HG03460 (cell line): Measurements from ENCODE around the gene RPL37.
A peak's percentile ranks its signal among the peaks of the same experiment; 100 is the strongest.
"Not testable (repeated sequence)": the region's sequence is repeated elsewhere in the genome, so short reads cannot be mapped to it uniquely, and the experiment has no call there.

Experiments
- ATAC-seq: cut with Tn5 transposase; IDR thresholded peaks from one replicate; pipeline ENCODE4 v1.9.1; 2021; ENCODE audit not compliant: unreplicated experiment

Gene RPL37

DNA sequence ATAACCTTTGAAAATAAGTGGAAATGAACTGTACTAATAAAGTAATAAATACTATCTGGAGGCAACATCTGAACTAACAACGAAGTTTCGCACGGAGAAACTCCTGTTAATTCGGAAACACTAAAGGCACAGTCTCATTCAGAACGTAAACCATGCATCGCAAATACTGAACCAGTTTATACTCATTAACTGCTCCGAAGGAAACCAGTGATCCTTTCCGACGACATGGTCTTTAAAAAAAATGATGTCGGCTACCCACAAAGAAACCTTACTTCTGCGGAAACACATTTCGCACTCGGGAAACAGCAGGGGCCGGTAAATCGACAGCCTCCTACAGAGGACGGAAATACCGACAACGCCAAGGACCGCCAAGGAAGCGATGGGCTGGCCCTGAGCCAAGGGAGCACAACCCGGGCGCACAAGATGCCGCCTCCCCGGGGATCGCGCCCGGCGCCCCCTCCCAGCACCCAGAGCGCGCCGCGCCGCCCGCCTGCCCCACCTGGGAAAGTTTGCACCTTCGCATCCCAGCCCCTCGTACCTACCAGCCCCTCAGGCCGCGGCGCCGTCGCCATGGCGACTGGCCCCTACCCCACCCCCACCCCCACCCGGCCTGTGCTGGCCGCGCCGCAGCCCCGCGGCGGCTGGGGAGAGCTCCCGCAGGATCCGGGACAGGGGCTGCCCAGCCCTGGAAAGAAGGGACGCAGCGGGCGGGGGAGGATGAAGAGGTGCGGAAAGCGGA lies 37.6 kb downstream of the RPL37 start:
- ATAC-seq = peak; percentile 39

DNA sequence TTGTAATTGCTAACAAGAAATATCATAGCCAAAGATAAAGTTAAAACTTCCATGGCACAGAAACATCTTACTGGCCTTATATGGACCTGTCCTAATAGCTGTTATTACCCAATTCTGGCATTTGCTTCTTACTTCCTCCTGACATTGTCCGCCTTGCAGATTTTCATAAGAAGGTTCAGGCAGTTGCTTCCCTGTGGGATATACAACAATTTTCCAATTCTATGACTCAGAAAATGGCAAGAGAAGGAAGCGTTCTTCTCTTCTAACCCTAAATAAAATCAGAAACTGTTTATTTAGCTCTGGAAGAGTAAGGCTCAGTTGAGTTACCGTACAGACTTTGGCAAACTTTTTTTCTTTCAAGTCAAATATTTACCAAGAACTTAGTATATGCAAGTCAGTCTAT lies 38.5 kb downstream of the RPL37 start:
- no peak for ATAC-seq

- not testable (repeated sequence) for ATAC-seq
These were observed 40.1 kb downstream of the RPL37 start for GRCh38 chr5:40794877-40795276.

- ATAC-seq = not testable (repeated sequence)
These were observed 40.7 kb downstream of the RPL37 start for GRCh38 chr5:40794340-40794739.

GRCh38 chr5:40792691-40793090 lies 42.3 kb downstream of the RPL37 start:
- ATAC-seq = not testable (repeated sequence)

GRCh38 chr5:40791715-40792139 lies 43.3 kb downstream of the RPL37 start:
- ATAC-seq = no peak

DNA sequence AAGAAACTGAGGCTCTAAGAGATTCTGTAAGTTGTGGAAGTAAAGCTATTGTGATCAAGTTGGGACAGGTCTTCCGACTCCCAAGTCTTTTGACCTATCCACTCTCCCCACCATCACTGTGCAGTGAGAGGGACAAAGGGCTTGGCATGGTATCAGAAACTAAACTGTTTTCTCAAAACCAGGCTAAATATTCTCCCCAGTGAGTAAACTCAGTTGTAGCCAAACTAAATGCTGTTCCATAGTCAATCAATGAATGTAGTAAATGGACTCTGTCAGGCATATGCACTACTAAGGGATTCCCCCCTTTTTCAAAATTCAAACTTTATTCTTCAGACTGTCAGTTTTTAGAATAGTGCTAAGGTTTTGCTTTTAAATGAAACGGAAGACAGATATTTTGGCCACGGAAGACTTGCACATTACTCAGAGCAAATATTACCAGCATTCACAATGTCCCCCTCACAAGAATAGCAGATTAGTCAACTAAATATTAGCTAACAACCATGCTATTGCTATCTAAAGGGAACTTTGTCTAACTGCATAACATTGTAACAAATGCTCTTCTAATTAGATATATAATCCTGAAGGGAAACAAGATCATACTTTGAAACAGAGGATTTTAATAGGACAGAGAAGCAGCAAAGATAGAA lies 44.0 kb downstream of the RPL37 start:
- no peak for ATAC-seq

DNA sequence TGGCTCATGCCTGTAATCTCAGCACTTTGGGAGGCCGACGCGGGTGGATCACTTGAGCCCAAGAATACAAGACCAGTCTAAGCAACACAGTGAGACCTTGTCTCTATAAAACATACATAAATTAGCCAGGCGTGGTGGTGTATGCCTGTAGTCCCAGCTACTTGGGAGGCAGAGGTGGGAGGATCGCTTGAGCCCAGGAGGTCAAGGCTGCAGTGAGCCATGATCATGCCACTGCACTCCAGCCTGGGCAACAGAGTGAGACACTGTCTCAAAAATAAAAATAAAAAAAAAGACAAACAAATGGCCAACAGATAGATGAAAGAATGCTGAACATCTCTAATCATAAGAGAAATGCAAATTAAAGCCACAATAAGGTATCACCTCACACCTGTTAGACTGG lies 46.1 kb downstream of the RPL37 start:
- ATAC-seq = not testable (repeated sequence)

DNA sequence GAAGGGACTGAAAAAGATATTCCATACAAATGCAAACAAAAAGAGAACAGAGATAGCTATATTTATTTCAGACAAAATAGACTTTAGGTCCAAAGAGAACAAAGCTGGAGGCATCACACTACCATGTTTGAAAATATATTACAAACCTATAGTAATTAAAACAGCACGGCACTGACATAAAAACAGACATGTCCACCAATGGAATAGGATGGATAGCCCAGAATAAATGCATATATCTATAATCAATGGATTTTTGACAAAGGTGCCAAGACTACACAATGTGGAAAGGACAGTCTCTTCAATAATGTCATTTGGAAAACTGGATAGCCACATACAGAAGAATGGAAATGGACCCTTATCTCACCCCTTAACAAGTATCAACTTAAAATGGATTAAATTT lies 47.0 kb downstream of the RPL37 start:
- ATAC-seq = no peak

DNA sequence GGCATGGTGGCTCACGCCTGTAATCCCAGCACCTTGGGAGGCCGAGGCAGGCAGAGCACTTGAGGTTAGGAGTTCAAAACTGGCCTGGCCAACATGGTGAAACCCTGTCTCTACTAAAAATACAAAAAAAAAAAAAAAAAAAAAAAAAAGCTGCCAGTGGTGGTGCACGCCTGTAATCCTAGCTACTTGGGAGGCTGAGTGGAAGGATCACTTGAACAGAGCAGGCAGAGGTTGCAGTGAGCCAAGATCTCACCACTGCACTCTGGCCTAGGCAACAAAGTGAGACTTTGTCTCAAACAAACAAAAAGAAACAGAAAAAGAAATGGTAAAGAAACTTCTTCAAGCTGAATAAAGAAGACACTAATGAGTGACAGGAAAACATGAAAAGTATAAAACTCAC lies 48.4 kb downstream of the RPL37 start:
- ATAC-seq = not testable (repeated sequence)

GRCh38 chr5:40784916-40785315 lies 50.1 kb downstream of the RPL37 start:
- no peak for ATAC-seq

- no peak for ATAC-seq
These were observed 50.9 kb downstream of the RPL37 start for GRCh38 chr5:40784027-40784653.

DNA sequence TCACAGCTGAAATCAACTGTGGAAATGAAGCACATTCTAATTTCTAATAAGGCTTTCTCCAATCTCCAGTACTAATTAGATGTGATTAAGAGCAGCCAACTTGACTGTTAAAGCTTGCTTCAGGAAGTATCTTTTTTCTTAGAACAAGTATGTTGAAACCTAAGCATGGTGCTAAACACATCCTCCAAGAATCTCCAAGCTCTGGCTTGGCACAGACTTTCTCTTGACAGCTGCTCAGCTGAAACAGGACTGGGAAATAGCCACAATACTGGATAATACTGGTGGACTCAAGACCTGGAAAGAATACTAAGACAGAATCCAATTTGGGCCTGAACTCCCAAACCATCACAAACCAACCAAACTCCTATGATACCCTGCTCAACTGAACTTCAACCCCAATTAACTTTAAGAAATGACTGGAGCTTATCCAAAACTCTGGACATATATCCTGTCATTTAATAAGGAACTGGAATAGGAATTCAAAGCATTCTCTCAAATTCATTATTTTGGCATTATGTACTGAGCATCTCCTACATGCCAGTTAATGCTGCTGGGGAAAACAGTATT lies 53.1 kb downstream of the RPL37 start:
- ATAC-seq = no peak

- ATAC-seq = no peak
These were observed 54.2 kb downstream of the RPL37 start for GRCh38 chr5:40780858-40781257.

- ATAC-seq = no peak
These were observed 54.8 kb downstream of the RPL37 start for GRCh38 chr5:40780199-40780598.

DNA sequence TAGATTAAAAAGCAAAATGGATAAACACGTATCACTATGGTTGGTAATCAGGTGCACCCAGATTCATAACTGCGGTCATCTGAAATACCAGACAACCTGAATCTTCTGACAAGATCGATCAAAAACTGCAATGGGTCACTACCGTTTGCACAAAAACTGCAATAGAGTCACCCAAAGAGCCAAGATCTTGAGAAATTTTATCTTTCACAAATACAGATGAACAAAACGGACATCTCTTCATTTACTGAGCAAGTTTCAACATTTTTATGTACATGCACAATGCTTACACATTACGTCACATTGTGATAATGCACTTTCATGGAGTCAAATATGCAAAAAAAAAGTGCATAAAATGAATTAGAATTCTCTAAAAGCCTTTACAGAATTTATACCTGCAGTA lies 55.5 kb downstream of the RPL37 start:
- no peak for ATAC-seq

DNA sequence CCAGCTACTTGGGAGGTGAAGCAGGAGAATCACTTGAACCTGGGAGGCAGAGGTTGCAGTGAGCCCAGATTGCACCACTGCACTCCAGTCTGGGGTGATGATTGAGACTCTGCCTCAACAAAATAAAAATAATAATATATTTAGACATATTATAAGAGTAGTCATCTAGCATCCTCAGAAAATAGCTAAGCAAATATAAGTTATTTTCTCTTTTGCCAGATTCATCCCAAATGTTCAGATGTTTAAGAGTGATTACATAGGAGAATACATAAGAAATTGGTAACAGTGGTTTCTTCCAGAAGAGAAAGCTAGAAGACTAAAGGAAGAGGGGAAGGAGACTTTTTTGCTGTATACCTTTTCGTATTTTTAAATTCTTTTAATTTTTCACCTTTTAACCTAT lies 56.9 kb downstream of the RPL37 start:
- no peak for ATAC-seq

DNA sequence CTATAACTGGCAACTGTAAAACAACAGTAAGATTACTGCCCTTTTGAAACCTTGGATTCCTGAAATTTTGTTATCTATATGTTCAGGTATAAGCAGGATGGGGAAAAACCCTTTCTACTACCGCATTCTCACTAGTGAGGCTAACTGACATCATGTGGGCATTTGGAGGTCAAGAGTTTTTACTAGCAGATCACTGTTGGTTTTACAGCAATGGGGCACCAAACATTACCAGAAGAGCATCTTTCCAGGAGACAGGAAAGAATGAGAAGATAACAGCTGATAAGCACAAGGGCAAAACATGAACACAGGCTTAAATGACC lies 58.4 kb downstream of the RPL37 start:
- ATAC-seq = no peak

DNA sequence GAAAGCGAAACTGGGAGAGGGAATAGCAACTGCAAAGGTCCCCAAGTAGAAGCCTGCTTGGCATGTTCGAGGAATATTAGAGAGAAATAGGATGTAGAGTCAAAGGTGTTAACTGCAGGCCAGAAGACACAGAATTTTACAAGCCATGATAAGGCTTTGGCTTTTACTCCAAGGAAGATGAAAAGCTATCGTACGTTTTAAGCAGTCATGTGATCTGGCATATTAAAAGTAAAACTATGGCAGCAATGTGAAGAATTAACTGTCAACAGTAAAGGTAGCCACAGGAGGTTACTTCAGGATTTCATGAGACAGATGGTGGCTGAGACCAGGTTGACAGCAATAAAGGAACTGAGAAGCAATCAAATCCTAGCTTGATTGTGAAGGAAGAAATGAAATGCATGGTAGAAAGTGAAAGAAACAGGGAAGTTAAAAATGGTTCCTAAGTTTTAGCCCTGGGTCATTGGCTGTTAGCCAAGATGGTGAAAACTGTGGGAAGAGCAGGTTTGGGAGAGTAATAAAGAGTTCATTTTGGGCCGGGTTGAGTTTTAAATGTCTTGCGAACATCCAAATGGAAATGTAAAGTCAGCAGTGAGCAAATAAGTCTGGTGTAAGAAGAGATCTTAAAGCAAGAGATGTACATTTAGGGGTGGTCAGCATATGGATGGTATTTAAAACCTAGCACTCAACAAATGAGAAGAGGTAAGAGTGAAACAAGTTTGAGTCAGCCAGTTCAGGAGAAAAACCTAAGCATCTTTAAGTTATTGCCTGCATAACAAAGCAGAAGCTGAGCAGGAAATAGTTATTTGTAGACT lies 59.0 kb downstream of the RPL37 start:
- no peak for ATAC-seq
